ENCODE data around the gene ITGB3BP.

ITGB3BP gene

GRCh38 chr1:63414691-63415365 is 108.2 kb downstream of the ITGB3BP start:
- no peak for DNase-seq

- DNase-seq, result no peak
Measured at GRCh38 chr1:63413394-63413793, 109.6 kb downstream of the ITGB3BP start.

DNA sequence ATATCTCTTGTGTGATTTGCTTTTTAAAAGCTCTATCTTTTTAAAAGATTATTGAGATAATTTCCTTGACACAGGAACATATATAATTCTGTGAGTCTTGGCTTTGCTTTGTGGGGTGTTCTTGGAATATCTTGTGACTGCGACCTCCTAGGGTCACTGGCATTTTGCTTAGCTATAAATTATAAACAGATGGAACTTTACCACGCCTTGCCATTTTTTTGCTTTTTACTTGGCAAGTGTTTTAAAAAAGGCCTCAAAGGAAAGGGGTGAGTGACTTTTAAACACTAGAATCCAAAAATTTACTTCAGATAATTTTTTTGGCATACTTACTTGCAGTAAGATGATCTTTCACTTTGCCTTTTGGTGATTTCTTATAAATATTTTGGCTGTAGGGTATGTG is 112.0 kb downstream of the ITGB3BP start:
- no peak for DNase-seq

GRCh38 chr1:63408331-63408730 is 114.7 kb downstream of the ITGB3BP start:
- DNase-seq, result no peak

DNA sequence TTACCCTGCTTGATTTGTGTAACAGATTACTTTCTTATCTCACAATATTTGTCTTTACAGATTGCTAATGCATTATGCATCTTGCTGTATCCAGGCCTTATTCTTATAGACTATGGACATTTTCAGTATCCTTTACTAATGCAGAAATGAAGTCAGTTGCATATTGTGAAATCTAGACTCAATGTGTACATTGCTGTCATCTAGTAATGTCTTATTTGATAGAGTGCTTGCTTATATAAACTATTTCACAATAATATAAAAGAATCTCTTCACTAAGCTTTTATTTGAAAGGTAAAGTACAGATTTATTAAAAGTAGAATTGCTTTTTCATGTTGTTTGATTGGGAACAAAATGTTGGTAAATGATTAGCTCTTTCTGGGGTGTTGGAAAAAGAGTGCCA is 116.0 kb downstream of the ITGB3BP start:
- DNase-seq, result no peak

DNA sequence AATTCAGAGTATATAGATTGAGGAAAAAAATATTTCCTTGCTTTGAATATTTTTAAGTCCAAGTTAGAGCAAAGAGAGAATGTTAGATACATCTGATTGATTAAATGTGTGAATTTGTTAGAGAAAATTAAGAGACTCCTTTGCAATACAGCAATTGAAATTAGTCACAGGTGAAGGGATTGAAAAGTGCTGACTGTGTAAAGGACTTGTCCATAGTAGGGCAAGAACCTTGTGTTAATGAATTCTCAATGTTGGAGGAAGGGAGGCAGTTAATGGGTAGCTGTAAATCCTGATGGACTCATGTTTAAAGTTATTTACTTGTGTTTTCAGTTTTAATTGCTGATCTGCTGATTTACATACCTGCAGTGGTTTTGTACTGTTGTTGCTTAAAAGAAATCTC is 117.0 kb downstream of the ITGB3BP start:
- no peak for DNase-seq

DNA sequence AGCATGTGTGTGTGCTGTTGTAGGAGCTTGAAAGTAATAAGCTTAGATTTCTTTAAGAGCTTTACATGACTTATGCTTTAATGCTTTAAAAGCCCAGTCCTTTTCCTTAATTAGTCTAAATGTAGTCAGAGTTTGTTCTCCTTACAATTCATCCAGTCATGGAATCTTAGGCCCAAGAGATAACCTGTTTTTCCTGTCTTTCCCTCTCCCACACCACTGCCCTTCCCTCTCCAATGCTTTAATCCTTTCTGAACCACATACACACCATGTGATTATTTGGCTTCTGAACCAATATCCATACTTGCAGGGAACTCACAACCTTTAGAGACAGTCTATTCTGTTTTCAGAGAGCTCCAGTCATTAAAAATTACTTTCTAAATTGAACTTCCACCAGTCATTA is 118.0 kb downstream of the ITGB3BP start:
- DNase-seq, result no peak

DNA sequence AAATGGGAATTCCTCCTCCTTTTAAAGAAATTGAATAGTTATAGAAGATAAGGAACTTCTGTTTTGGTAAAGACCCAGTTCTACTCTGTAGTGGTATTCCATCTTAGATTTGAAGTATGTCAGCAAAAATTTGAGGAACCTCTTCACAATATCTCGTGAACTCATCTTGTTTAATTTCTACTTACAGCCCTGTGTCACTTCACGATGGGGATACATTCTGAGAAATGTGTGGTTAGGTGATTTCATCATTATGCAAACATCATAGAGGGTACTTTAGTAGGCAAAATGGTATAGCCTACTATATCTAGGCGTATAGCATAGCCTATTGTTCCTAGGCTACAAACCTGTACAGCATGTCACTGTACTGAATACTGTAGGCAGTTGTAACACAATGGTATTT is 119.6 kb downstream of the ITGB3BP start:
- DNase-seq, result no peak

- DNase-seq, result no peak
Measured at GRCh38 chr1:63401945-63402344, 121.1 kb downstream of the ITGB3BP start.
